Duodenal mucosa (tissue), 2 donors: ENCODE measurements around the gene CIBAR2.

Source experiments
- H3K27ac ChIP-seq: one replicate; pipeline ENCODE4 v1.7.0; 2013; ENCODE audit warnings: low read depth, low read length
- H3K27me3 ChIP-seq, 2 donors: one replicate each; pipeline ENCODE4 v1.7.0; 2013; ENCODE audit warnings: low read length in 2 of 2, control low read depth in 1 of 2; ENCODE audit not compliant: insufficient read depth in 2 of 2, control insufficient read depth in 1 of 2
- H3K36me3 ChIP-seq, 2 donors: one replicate each; pipeline ENCODE4 v1.7.0; 2013; ENCODE audit warnings: low read length in 2 of 2, control low read depth in 1 of 2; ENCODE audit not compliant: insufficient read depth in 2 of 2, control insufficient read depth in 1 of 2
- H3K4me1 ChIP-seq, 2 donors: one replicate each; pipeline ENCODE4 v1.7.0; 2013; ENCODE audit warnings: low read length in 2 of 2, control low read depth in 1 of 2; ENCODE audit not compliant: insufficient read depth in 2 of 2, control insufficient read depth in 1 of 2
- H3K4me3 ChIP-seq, 2 donors: one replicate each; pipeline ENCODE4 v1.7.0; 2013; ENCODE audit warnings: low read length in 2 of 2, low read depth in 1 of 2
- H3K9ac ChIP-seq, 2 donors: one replicate each; pipeline ENCODE4 v1.7.0; 2013; ENCODE audit warnings: low read length in 2 of 2, low read depth in 1 of 2
- H3K9me3 ChIP-seq, 2 donors: one replicate each; pipeline ENCODE4 v1.7.0; 2013; ENCODE audit warnings: low read length in 2 of 2, control low read depth in 1 of 2; ENCODE audit not compliant: control insufficient read depth in 1 of 2

The CIBAR2 gene

DNA sequence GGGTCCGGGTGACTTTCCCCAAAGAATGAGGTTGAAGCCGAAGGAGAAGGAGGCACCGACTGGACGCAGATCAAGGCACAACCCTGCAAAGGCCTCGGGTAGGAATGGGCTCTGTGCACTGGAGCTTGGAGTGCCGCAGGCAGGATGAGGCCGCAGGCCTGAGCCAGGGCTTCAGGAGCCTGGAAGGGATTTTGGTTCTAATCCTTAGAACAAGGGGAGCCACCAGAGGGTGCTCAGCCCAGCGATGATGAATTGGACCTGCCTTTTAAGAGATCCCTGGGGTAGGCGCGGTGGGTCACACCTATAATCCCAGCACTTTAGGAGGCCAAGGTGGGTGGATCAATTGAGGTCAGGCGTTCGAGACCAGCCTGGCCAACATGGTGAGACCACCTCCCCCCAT, 8.1 kb downstream of the CIBAR2 start:
- Histone ChIP-seq H3K9me3 (no peaks in the 10 kb centered on the region), H3K27ac (no peak overlapping the region), H3K9ac (no peak overlapping the region), H3K4me1 (peaks cover 0 to 17% of the 10 kb centered on the region in 2 donors), H3K4me3 (no peak overlapping the region), H3K27me3 (no peaks in the 10 kb centered on the region), H3K36me3 (no peaks in the 10 kb centered on the region)

DNA sequence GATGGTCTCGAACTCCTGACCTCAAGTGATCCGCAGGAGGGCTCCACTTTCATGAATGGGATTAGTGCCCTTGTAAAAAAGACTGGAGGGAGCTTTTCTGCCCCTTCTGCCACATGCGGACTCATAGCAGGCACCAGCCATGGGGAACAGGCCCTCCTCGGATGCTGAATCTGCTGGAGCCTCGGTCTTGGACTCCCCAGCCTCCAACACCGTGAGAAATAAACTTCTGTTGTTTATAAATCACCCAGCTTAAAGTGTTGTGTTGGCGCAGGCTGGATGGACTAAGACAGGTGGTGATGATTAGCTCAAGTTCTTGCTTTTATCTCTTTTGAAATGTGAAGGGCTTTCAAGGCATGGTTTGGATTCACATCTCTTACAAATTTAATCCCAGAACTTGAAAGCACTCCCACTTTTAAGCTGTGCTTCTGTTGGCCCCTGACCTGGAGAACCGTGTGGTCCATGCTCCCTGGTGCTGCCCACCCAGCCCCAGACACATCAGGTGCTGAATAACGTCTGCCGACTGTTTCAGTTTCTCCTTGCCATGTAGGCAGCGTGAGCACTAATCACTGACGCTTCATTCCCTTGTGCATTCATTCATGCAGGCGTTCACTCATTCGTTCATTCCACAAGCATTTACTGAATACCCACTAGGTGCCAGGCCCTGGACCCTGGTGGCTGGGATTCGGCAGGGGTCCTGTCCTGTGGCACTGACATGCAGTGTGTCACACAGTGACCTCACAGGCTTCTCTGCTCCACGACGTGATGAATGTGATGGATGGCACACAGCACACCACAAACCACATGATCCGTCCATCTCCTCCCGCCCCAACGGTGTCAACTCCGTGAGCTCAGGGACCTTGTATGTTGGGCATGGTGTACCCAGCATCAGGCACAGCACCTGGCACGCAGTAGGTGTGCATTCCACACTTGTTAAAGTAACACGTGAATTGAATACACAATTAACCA, 8.9 kb downstream of the CIBAR2 start:
- Histone ChIP-seq H3K27ac (no peak overlapping the region), H3K9me3 (no peaks in the 10 kb centered on the region), H3K4me3 (no peak overlapping the region), H3K36me3 (no peaks in the 10 kb centered on the region), H3K4me1 (peaks cover 0 to 17% of the 10 kb centered on the region in 2 donors), H3K27me3 (no peaks in the 10 kb centered on the region), H3K9ac (no peak overlapping the region)

DNA sequence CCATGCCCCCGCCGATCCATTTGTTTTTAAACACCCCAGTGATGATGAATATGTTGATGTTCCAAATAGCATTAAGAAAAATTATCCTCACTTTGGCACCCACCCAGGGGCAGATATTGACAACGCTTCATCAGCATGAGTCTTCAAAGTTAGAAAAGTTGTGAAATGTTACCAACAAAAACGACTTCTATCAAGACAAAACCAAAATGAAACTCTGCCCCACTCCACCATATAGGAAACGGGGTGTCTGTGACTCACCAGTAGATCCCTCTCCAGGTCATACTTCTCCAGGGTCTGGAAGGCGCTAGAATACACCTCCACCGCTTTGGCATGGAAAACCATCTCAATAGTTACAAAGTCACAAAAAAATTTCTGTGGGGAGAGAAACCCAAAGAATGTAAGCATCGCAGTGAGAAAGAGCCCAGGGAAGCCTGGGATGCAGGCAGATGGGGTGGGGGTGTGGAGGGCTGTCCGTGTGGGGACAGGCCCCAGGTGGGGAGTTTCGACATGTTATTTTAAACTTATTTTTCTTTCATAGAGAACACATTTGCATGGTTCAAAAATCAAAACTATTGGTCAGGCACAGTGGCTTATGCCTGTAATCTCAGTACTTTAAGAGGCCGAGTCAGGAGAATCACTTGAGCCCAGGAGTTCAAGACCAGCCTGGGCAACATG, 10.2 kb downstream of the CIBAR2 start:
- no peaks in the 10 kb centered on the region for H3K9me3 ChIP-seq
- no peaks in the 10 kb centered on the region for H3K36me3 ChIP-seq
- no peak overlapping the region for H3K27ac ChIP-seq
- no peak overlapping the region for H3K9ac ChIP-seq
- H3K4me3 ChIP-seq, result no peak overlapping the region
- H3K4me1 ChIP-seq, result peaks cover 0 to 17% of the 10 kb centered on the region in 2 donors
- no peaks in the 10 kb centered on the region for H3K27me3 ChIP-seq

- Histone ChIP-seq H3K4me1 (peaks cover 0 to 16% of the 10 kb centered on the region in 2 donors), H3K36me3 (no peaks in the 10 kb centered on the region), H3K9me3 (no peaks in the 10 kb centered on the region), H3K4me3 (no peak overlapping the region), H3K9ac (no peak overlapping the region), H3K27me3 (no peaks in the 10 kb centered on the region), H3K27ac (no peak overlapping the region)
Observed at GRCh38 chr16:85100265-85100664, 12.0 kb downstream of the CIBAR2 start.

- Histone ChIP-seq H3K9ac (no peak overlapping the region), H3K4me3 (no peak overlapping the region), H3K4me1 (peaks cover 0 to 2% of the 10 kb centered on the region in 2 donors)
Observed at GRCh38 chr16:85098565-85098964, 13.7 kb downstream of the CIBAR2 start.

DNA sequence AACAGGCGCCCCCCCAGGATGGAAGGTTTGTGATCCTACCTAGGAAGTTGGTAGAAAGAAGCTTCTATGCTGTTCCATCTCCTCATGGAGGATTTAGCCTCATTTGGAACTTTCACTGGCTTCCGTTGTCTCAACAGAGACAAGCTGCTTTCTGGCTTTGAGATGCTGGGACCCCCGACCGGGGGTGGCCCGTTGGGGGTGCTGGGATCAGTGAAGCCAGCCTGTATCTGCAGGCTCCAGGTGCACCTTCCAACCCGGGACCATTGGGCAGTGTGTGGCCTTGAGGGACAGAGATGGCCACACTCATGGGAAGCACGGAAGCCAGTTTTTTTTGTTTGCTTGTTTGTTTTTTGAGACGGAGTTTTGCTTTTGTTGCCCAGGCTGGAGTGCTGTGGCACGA, 15.4 kb downstream of the CIBAR2 start:
- H3K9me3 ChIP-seq, result no peaks in the 10 kb centered on the region
- no peaks in the 10 kb centered on the region for H3K4me1 ChIP-seq
- no peak overlapping the region for H3K27ac ChIP-seq
- no peaks in the 10 kb centered on the region for H3K36me3 ChIP-seq
- no peaks in the 10 kb centered on the region for H3K27me3 ChIP-seq
- no peak overlapping the region for H3K4me3 ChIP-seq
- no peak overlapping the region for H3K9ac ChIP-seq

More at GRCh38 chr16:85098565-85098964, 13.7 kb downstream of the CIBAR2 start:
- Histone ChIP-seq H3K27ac (no peak overlapping the region), H3K36me3 (no peaks in the 10 kb centered on the region), H3K9me3 (no peaks in the 10 kb centered on the region), H3K27me3 (no peaks in the 10 kb centered on the region)

- H3K36me3 ChIP-seq, result no peaks in the 10 kb centered on the region
- H3K4me1 ChIP-seq, result peaks cover 10 to 17% of the 10 kb centered on the region in 2 donors
- H3K9ac ChIP-seq, result no peak overlapping the region
- H3K27ac ChIP-seq, result no peak overlapping the region
- H3K27me3 ChIP-seq, result no peaks in the 10 kb centered on the region
- H3K4me3 ChIP-seq, result no peak overlapping the region
- H3K9me3 ChIP-seq, result no peaks in the 10 kb centered on the region
Observed at GRCh38 chr16:85094812-85095211, 17.5 kb downstream of the CIBAR2 start.

DNA sequence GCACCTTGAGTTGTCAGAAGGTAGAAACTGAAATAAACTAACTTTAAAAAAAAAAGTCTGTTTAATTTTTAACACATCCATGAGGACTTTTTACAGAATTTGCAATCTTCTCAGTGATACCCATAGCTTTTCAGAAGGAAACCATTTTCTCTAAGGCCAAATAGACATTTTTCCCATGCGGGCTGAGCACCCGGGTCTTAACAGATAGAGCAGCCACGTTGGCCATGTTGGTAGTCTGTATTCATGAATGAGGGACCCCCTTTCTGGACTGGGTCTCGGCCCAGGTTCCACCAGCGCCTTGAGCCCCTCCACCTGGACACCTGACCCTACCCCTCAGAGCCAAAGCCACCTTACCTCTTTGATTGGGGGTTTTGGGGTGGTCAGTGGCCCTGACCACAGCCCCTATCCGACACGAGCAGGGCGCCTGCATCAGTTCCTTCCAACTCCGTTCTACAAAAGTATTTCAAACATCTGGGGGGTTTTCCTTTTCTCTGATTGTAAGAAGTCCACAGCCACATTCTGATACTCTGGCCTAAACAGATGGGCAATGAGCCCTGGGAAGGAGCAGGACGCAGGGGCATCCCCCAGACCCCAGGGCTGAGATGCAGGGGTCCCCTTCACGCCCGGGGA, 18.0 kb downstream of the CIBAR2 start:
- H3K36me3 ChIP-seq, result no peaks in the 10 kb centered on the region

GRCh38 chr16:85093705-85094104, 18.6 kb downstream of the CIBAR2 start:
- Histone ChIP-seq H3K27me3 (no peaks in the 10 kb centered on the region), H3K9me3 (no peaks in the 10 kb centered on the region), H3K4me1 (peaks cover 10 to 19% of the 10 kb centered on the region in 2 donors), H3K27ac (no peak overlapping the region), H3K36me3 (peaks cover 0 to 3% of the 10 kb centered on the region in 2 donors), H3K9ac (no peak overlapping the region), H3K4me3 (no peak overlapping the region)

More for the DNA sequence above, 18.0 kb downstream of the CIBAR2 start:
- no peak overlapping the region for H3K9ac ChIP-seq
- no peak overlapping the region for H3K27ac ChIP-seq
- no peaks in the 10 kb centered on the region for H3K27me3 ChIP-seq
- no peaks in the 10 kb centered on the region for H3K9me3 ChIP-seq
- no peak overlapping the region for H3K4me3 ChIP-seq
- peaks cover 10 to 19% of the 10 kb centered on the region in 2 donors for H3K4me1 ChIP-seq

DNA sequence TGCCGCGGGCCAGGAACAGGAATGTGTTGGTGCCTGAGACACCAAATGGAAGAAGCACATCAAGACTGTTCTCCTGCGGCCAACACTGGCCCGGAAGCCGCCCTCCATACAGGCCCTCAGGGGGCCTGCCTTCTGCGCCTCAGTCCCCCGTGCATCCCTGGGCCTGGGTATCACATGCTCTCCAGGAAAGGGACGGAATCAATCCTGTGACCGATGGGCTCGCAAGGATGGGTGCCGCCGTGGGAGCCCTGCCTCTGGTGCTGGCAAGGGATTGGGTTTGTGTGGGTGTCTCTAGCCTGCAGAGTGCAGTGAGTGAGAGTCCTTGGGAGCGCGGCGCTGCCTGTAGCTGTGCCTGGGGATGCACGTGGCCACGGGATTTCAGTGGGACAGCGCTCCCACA, 19.4 kb downstream of the CIBAR2 start:
- H3K27ac ChIP-seq, result no peak overlapping the region
- H3K9ac ChIP-seq, result no peak overlapping the region
- H3K27me3 ChIP-seq, result no peaks in the 10 kb centered on the region
- peaks cover 10 to 19% of the 10 kb centered on the region in 2 donors for H3K4me1 ChIP-seq
- no peak overlapping the region for H3K4me3 ChIP-seq
- H3K36me3 ChIP-seq, result peaks cover 0 to 3% of the 10 kb centered on the region in 2 donors
- H3K9me3 ChIP-seq, result no peaks in the 10 kb centered on the region
